HG02798 (cell line): ENCODE measurements around the gene DRD4.

ENCODE experiments used
- ATAC-seq: cut with Tn5 transposase; IDR thresholded peaks from one replicate; pipeline ENCODE4 v1.9.1; 2021; ENCODE audit warnings: mild to moderate bottlenecking; ENCODE audit not compliant: unreplicated experiment, poor library complexity

The DRD4 gene

GRCh38 chr11:620935-621814 is 15.9 kb upstream of the DRD4 start:
- ATAC-seq: no peak

DNA sequence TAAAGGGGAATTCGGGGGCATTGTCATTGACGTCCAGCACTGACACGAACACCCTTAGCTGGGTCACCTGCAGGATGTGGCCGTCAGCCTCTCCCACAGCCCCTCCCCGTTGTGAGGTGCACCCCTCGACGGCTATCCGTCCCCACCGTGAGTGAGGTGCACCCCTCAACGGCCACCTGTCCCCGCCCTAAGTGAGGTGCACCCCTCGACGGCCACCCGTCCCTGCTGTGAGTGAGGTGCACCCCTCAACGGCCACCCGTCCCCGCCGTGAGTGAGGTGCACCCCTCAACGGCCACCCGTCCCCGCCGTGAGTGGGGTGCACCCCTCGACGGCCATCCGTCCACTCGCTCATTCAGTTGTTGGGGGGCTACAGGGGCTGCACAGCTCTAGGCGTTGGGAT is 15.2 kb upstream of the DRD4 start:
- ATAC-seq: no peak

- no peak for ATAC-seq
Observed at GRCh38 chr11:623349-623869, 13.7 kb upstream of the DRD4 start.

DNA sequence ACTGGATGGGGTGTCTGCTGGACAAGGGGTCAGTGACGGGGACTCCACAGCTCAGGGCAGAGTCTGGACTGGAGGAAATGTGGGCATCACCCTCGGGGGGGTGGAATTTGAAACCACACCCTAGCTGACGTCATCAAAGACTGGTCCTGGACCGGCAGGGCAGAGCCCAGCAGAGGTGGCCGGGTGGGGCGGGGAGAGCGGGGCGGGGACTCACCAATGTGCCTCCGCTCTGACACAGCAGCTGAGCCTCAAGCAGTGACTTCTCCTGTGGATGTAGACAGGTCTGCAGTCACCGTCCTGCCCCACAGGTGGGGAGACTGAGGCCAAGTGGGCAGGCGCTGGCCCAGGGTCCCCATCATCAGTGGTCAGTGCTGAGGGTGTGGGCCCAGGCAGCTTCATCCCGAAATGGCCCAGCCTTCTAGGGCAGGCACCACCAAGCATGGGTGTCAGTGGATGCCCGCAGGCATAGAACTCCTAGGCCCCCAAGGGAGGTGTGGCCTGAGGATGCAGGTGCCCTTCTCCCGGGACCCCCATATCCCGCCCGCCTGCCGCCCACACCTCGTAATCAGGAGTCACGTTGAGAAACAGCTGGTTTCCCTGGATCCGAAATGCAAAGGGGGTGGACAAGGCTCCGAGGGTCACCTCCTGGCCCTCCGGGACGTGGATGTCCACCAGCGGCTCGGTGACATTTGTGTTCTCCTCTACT is 12.9 kb upstream of the DRD4 start:
- no peak for ATAC-seq

DNA sequence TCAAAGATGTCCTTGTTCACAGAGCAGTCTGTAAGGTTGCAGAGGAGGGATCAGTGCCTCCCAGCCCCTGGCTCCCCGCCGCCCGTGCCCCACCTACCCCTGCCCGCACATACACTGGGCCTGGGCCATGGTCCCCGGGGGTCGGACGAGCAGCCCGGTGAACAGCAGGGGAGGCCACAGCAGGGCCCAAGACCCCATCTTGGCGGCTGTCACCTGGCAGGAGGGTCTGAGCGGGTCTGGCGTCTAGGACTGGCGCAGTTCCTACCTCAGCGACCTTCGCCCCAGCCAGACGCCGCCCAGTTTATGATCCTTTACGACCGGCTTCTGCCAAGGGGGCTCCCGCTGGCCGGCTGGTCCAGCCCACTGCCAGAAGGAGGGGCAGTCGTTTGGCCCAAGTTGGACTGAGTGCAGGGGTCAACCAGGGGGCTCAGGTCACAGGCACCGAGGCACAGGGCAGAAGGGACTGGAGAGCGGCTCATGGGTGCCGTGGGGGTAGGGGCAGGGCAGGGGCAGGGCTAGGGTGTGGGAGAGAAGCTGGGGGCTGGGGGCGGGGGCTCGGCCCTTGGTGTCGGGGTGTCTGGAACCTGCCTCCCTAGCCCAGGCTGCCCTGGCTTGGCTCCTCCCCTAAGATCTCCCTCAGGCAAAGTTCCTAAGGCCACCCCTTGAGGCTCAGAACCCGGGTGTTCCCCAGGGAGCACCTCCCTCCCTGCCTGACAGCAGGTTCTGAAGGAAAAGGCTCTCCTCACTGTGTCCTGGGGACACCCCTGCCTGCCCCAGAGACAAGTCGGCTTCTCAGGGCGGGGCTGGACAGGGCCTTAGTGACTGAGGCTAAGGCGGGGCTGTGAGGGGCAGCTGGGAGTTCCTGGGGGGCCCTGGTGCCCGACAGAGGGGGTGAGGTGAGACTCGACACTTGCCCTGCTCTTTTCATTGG is 12.1 kb upstream of the DRD4 start, which contains the start of gene CDHR5:
CDHR5 (minus strand) TSS at position 251 of the 931 bp plus-strand sequence; CDS start at position 198, 53 bp downstream.
- ATAC-seq: no peak

GRCh38 chr11:625636-626268 is 11.3 kb upstream of the DRD4 start:
- ATAC-seq: no peak

GRCh38 chr11:626475-627307 is 10.4 kb upstream of the DRD4 start, which contains the start of gene SCT:
TSS of gene SCT (minus strand) at chr11:627181. CDS start at chr11:627143, 38 bp downstream.
- no peak for ATAC-seq

DNA sequence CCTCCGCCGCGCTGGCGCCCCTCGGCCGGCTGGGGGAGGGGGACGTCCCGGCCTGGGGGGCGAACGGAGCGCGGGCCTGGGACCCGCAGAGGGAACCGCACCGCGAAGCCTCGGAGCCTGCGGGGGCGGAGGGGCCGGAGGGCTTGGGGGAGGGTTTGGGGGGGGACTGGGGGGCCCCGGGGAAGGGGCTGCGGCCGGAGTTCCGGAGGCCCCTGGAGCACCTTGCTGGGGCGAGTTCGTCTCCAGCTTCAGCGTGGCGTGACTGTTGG is 9.8 kb upstream of the DRD4 start:
- no peak for ATAC-seq

DNA sequence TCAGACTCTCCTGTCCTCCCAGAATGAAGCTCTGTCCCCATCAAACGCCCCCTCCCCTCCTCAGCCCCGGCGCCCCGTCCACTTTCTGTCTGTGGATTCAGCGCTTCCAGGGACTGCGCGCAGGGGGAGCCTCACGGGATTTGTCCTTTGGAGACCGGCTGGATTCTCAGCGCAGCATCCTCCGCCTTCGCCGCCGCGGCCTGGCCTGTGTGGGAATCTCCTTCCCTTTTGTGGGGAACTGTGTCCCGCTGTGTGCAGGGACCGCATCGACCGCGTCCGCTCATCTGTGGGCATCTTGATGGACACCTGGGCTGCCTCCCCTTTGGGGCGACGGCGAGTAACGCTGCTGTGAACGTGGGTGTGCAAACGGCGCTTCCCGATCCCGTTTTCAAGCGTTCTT is 9.0 kb upstream of the DRD4 start:
- no peak for ATAC-seq

DNA sequence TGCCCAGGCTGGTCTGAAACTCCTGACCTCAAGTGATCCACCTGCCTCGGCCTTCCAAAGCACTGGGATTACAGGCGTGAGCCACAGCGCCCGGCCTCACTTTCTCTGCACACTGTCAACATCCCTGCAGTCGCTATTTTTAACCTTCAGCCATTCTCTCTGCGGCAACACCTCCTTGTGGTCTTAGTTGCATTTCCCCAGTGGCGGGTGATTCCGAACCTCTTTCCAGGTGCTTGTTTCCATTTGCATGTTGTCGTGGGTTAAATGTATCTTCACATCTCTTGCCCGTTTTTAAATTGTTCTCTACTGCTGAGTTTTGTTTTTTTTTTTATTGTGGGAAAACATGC is 7.9 kb upstream of the DRD4 start:
- ATAC-seq: no peak

- no peak for ATAC-seq
Observed at GRCh38 chr11:630871-631270, 6.2 kb upstream of the DRD4 start.

GRCh38 chr11:635945-636510 is 1.0 kb upstream of the DRD4 start:
- no peak for ATAC-seq

DNA sequence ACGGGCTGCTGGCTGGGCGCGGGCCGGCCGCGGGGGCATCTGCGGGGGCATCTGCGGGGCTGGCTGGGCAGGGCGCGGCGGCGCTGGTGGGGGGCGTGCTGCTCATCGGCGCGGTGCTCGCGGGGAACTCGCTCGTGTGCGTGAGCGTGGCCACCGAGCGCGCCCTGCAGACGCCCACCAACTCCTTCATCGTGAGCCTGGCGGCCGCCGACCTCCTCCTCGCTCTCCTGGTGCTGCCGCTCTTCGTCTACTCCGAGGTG is 194 bp downstream of the DRD4 start:
- ATAC-seq: no peak

DNA sequence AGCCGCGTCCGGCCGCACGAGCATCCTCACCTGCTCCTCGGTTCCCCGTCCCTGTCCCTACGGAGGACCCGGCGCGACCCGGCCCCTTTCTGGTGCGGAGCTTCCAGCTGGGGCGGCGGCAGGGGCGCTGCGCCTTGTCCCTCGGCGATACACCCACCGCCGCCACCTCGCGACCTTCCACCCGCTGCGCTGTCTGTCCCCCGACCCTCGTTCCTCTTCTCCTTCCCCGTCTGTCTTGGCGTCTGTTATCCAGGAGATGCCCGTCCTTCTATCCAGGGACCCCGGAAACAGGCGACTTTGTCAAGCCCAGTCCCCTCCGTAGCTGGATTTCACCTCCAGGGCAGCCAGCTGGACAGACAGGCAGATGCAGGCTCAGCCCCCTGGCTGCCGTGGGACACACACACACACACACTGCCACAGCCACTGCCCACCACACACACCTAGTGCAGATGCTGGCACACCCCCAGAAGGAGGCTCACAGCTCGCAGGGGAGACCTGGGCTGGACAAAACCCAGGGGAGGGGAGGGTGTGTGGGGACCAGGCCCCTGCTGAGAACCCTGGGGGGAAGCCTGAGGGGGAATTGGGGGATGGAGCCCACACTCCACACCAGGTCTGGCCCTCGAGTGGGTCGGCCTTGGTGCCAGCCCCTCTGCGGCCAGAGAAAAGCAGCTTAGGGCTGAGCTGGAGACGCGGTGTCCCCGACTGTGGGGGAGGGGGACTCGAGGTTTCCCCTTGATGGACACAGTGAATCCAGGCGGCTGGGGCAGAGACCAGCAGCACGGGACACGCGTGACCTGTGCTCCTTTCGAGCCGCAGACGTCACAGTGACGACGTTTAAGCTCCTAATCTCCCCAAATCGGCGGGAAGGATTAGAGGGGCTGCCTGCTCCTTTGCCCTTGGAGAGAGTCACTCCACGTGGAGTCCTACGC is 788 bp downstream of the DRD4 start:
- no peak for ATAC-seq

- no peak for ATAC-seq
Observed at GRCh38 chr11:638631-639331, 1.7 kb downstream of the DRD4 start.

DNA sequence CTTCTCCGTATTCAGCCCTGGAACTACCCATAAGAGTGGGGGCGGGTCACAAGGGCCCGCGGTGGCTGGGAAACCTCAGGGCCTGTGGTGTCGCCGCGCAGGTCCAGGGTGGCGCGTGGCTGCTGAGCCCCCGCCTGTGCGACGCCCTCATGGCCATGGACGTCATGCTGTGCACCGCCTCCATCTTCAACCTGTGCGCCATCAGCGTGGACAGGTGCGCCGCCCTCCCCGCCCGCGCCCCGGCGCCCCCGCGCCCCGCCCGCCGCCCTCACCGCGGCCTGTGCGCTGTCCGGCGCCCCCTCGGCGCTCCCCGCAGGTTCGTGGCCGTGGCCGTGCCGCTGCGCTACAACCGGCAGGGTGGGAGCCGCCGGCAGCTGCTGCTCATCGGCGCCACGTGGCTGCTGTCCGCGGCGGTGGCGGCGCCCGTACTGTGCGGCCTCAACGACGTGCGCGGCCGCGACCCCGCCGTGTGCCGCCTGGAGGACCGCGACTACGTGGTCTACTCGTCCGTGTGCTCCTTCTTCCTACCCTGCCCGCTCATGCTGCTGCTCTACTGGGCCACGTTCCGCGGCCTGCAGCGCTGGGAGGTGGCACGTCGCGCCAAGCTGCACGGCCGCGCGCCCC is 2.4 kb downstream of the DRD4 start:
- ATAC-seq: no peak

DNA sequence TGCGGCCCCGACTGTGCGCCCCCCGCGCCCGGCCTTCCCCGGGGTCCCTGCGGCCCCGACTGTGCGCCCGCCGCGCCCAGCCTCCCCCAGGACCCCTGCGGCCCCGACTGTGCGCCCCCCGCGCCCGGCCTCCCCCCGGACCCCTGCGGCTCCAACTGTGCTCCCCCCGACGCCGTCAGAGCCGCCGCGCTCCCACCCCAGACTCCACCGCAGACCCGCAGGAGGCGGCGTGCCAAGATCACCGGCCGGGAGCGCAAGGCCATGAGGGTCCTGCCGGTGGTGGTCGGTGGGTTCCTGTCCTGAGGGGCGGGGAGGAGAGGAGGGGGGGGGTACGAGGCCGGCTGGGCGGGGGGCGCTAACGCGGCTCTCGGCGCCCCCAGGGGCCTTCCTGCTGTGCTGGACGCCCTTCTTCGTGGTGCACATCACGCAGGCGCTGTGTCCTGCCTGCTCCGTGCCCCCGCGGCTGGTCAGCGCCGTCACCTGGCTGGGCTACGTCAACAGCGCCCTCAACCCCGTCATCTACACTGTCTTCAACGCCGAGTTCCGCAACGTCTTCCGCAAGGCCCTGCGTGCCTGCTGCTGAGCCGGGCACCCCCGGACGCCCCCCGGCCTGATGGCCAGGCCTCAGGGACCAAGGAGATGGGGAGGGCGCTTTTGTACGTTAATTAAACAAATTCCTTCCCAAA is 3.1 kb downstream of the DRD4 start:
- ATAC-seq: no peak
